ENCODE data around the gene SLC43A2.

DNA sequence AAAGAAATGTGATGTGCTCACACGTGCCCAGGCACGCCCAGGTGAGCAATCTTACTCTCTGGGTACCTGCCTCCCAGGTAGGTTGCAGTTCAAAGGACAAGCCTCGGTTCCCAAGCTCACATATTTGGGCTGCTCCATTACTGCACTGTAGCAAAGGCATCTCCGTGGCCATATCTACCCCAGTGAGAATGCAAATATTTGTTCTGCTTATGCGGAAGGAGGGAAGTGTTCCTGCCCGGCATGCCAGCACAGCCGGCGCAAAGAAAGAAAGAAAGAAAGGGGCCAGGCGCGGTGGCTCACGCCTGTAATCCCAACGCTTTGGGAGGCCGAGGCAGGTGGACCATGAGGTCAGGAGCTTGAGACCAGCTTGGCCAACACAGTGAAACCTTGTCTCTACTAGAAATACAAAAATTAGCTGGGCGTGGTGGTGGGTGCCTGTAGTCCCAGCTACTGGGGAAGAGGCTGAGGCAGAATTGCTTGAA, 30.7 kb downstream of the SLC43A2 start:
- TF ChIP-seq POLR2A (IDR thresholded peaks at IDR 0.05; ENCODE audit: low read depth) (no peak), CTCF (IDR thresholded peaks at IDR 0.05) (no peak), EP300 (IDR thresholded peaks at IDR 0.05) (no peak), POLR2AphosphoS5 (IDR thresholded peaks at IDR 0.05) (no peak)

Measured in esophagus muscularis mucosa (tissue), 4 donors.